ENCODE results near the gene RSBN1. TPM values are rescaled to one million over a fixed set of nuclear protein-coding genes. Genes with fewer than 3 reads are reported as not detected.

Gene RSBN1
- total and polyA plus RNA-seq, 2 donors (not counting 1 experiment from before 2014, with no cell fraction given): 9.4 to 10.2 TPM

DNA sequence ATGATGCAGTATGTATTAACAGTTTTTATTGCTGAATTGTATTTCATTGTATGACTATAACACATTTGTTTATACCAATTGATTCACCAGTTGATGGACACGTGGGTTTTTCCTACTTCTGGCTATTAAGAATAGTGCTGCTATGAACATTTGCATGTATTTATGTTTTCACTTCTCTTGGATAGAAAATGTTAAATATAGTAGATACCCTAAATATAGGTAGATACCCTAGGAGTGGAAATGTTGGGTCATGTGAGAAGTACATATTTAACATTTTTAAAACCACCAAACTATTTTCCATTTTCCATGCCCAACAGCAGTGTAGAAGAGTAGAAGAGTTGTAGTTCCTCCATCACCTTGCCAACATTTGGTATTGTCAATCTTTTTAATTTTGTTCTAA, 60.8 kb downstream of the RSBN1 start:
- no peak overlapping the region for H3K4me3 ChIP-seq (replicated peaks in 1 of 4; ENCODE audit: control extremely low read depth in 1 of 4, insufficient read depth in 1 of 4, low read depth in 3 of 4, low read length in 4 of 4)
- no peak overlapping the region for H3K4me2 ChIP-seq (ENCODE audit: extremely low read depth, insufficient read depth, low read length)
- H2AFZ ChIP-seq (ENCODE audit: low read length): no peak overlapping the region
- peaks cover 2% of the 10 kb centered on the region for H3K79me2 ChIP-seq (ENCODE audit: control insufficient read depth, insufficient read depth, low read length)
- no peaks in the 10 kb centered on the region for H4K20me1 ChIP-seq (ENCODE audit: control insufficient read depth, extremely low read depth, insufficient read depth, low read length)
- no peaks in the 10 kb centered on the region for H3K4me1 ChIP-seq (ENCODE audit: control insufficient read depth, extremely low read depth, insufficient read depth, low read length)
- H3K36me3 ChIP-seq (ENCODE audit: control insufficient read depth, insufficient read depth, low read length): no peaks in the 10 kb centered on the region
- no peak overlapping the region for H3K9ac ChIP-seq (ENCODE audit: insufficient read depth, low read length)
- no peaks in the 10 kb centered on the region for H3K27me3 ChIP-seq (ENCODE audit: control insufficient read depth, insufficient read depth, low read length)
- H3K9me3 ChIP-seq (ENCODE audit: control insufficient read depth, insufficient read depth, low read depth, low read length): no peaks in the 10 kb centered on the region
- TF ChIP-seq CTCF (conservative IDR thresholded peaks at IDR 0.05 in 1 of 2, IDR thresholded peaks at IDR 0.05 in 1 of 2; ENCODE audit: low read depth in 1 of 2, low read length in 2 of 2) (no peak), EZH2 (IDR thresholded peaks at IDR 0.05; ENCODE audit: low read length, missing control alignments) (no peak)
- no peak overlapping the region for H3K27ac ChIP-seq (ENCODE audit: insufficient read depth, low read length)
- no peak for DNase-seq (ENCODE audit: low read depth in 2 of 2)

GRCh38 chr1:113751114-113751513, 61.2 kb downstream of the RSBN1 start:
- Histone ChIP-seq H4K20me1 (ENCODE audit: control insufficient read depth, extremely low read depth, insufficient read depth, low read length) (no peaks in the 10 kb centered on the region), H2AFZ (ENCODE audit: low read length) (no peak overlapping the region), H3K4me1 (ENCODE audit: control insufficient read depth, extremely low read depth, insufficient read depth, low read length) (no peaks in the 10 kb centered on the region), H3K9ac (ENCODE audit: insufficient read depth, low read length) (no peak overlapping the region), H3K79me2 (ENCODE audit: control insufficient read depth, insufficient read depth, low read length) (peaks cover 2% of the 10 kb centered on the region), H3K4me2 (ENCODE audit: extremely low read depth, insufficient read depth, low read length) (no peak overlapping the region), H3K36me3 (ENCODE audit: control insufficient read depth, insufficient read depth, low read length) (no peaks in the 10 kb centered on the region), H3K27me3 (ENCODE audit: control insufficient read depth, insufficient read depth, low read length) (no peaks in the 10 kb centered on the region), H3K27ac (ENCODE audit: insufficient read depth, low read length) (no peak overlapping the region), H3K4me3 (replicated peaks in 1 of 4; ENCODE audit: control extremely low read depth in 1 of 4, insufficient read depth in 1 of 4, low read depth in 3 of 4, low read length in 4 of 4) (no peak overlapping the region), H3K9me3 (ENCODE audit: control insufficient read depth, insufficient read depth, low read depth, low read length) (no peaks in the 10 kb centered on the region)
- TF ChIP-seq EZH2 (IDR thresholded peaks at IDR 0.05; ENCODE audit: low read length, missing control alignments) (no peak), CTCF (conservative IDR thresholded peaks at IDR 0.05 in 1 of 2, IDR thresholded peaks at IDR 0.05 in 1 of 2; ENCODE audit: low read depth in 1 of 2, low read length in 2 of 2) (no peak)
- DNase-seq (ENCODE audit: low read depth in 2 of 2): no peak

GRCh38 chr1:113749402-113749801, 62.9 kb downstream of the RSBN1 start:
- no peak overlapping the region for H3K4me2 ChIP-seq (ENCODE audit: extremely low read depth, insufficient read depth, low read length)
- H4K20me1 ChIP-seq (ENCODE audit: control insufficient read depth, extremely low read depth, insufficient read depth, low read length): no peaks in the 10 kb centered on the region
- no peaks in the 10 kb centered on the region for H3K4me1 ChIP-seq (ENCODE audit: control insufficient read depth, extremely low read depth, insufficient read depth, low read length)
- H3K27ac ChIP-seq (ENCODE audit: insufficient read depth, low read length): no peak overlapping the region
- H3K9me3 ChIP-seq (ENCODE audit: control insufficient read depth, insufficient read depth, low read depth, low read length): no peaks in the 10 kb centered on the region
- no peak overlapping the region for H2AFZ ChIP-seq (ENCODE audit: low read length)
- no peak overlapping the region for H3K9ac ChIP-seq (ENCODE audit: insufficient read depth, low read length)
- H3K4me3 ChIP-seq (replicated peaks in 1 of 4; ENCODE audit: control extremely low read depth in 1 of 4, insufficient read depth in 1 of 4, low read depth in 3 of 4, low read length in 4 of 4): no peak overlapping the region
- no peaks in the 10 kb centered on the region for H3K27me3 ChIP-seq (ENCODE audit: control insufficient read depth, insufficient read depth, low read length)
- no peak for TF ChIP-seq CTCF (conservative IDR thresholded peaks at IDR 0.05 in 1 of 2, IDR thresholded peaks at IDR 0.05 in 1 of 2; ENCODE audit: low read depth in 1 of 2, low read length in 2 of 2)
- no peak for TF ChIP-seq EZH2 (IDR thresholded peaks at IDR 0.05; ENCODE audit: low read length, missing control alignments)
- no peak for DNase-seq (ENCODE audit: low read depth in 2 of 2)
- H3K36me3 ChIP-seq (ENCODE audit: control insufficient read depth, insufficient read depth, low read length): no peaks in the 10 kb centered on the region
- H3K79me2 ChIP-seq (ENCODE audit: control insufficient read depth, insufficient read depth, low read length): no peaks in the 10 kb centered on the region

All from fibroblast of lung (primary cell).